Measurements from ENCODE around the gene MCOLN1.
"Not testable (repeated sequence)": the region's sequence is repeated elsewhere in the genome, so short reads cannot be mapped to it uniquely, and the experiment has no call there.

DNA sequence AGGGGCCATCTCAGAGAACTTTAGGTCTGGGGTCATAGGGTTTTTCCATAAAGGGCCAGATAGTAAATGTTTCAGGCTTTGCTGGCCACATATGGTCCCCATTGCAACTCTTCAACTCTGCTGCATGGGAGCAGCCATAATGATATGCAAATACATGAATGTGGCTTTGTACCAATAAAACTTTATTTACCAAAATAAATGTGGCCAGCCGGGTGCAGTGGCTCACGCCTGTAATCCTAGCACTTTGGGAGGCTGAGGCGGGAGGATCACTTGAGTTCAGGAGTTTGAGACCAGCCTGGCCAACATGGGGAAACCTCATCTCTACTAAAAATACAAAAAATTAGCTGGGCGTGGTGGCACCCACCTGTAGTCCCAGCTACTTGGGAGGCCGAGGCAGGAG, 16.6 kb downstream of the MCOLN1 start:
- TF ChIP-seq, protein P1, sequence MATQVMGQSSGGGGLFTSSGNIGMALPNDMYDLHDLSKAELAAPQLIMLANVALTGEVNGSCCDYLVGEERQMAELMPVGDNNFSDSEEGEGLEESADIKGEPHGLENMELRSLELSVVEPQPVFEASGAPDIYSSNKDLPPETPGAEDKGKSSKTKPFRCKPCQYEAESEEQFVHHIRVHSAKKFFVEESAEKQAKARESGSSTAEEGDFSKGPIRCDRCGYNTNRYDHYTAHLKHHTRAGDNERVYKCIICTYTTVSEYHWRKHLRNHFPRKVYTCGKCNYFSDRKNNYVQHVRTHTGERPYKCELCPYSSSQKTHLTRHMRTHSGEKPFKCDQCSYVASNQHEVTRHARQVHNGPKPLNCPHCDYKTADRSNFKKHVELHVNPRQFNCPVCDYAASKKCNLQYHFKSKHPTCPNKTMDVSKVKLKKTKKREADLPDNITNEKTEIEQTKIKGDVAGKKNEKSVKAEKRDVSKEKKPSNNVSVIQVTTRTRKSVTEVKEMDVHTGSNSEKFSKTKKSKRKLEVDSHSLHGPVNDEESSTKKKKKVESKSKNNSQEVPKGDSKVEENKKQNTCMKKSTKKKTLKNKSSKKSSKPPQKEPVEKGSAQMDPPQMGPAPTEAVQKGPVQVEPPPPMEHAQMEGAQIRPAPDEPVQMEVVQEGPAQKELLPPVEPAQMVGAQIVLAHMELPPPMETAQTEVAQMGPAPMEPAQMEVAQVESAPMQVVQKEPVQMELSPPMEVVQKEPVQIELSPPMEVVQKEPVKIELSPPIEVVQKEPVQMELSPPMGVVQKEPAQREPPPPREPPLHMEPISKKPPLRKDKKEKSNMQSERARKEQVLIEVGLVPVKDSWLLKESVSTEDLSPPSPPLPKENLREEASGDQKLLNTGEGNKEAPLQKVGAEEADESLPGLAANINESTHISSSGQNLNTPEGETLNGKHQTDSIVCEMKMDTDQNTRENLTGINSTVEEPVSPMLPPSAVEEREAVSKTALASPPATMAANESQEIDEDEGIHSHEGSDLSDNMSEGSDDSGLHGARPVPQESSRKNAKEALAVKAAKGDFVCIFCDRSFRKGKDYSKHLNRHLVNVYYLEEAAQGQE (IDR thresholded peaks at IDR 0.05; ENCODE audit: unreplicated experiment), result not testable (repeated sequence)
- not testable (repeated sequence) for TF ChIP-seq CTCF (conservative IDR thresholded peaks at IDR 0.05; ENCODE audit: low read depth in 2 of 2); JUNB (IDR thresholded peaks at IDR 0.05; ENCODE audit: unreplicated experiment); STAT1 (IDR thresholded peaks at IDR 0.05; ENCODE audit: unreplicated experiment); CREB1 (CRISPR knock-in tag; IDR thresholded peaks at IDR 0.05; ENCODE audit: low read depth); POLR2AphosphoS5 (IDR thresholded peaks at IDR 0.05; ENCODE audit: low read depth); EZH2phosphoT487 (IDR thresholded peaks at IDR 0.05; ENCODE audit: unreplicated experiment); NANOG (IDR thresholded peaks at IDR 0.05; ENCODE audit: borderline replicate concordance); ZNF114 (CRISPR knock-in tag; IDR thresholded peaks at IDR 0.05); EZH2 (IDR thresholded peaks at IDR 0.05; ENCODE audit: low read depth, unreplicated experiment); ZNF331 (CRISPR knock-in tag; IDR thresholded peaks at IDR 0.05; ENCODE audit: low read depth); ETS1 (IDR thresholded peaks at IDR 0.05); ZNF462 (CRISPR knock-in tag; IDR thresholded peaks at IDR 0.05)

All from GM23338 (cell line).